Measurements from ENCODE around the gene NTRK1.

Gene NTRK1

GRCh38 chr1:156838972-156839371 lies 21.7 kb upstream of the NTRK1 start:
- no peak for DNase-seq (ENCODE audit: low read depth in 2 of 2)

- DNase-seq (ENCODE audit: low read depth in 2 of 2) = no peak
Measured at GRCh38 chr1:156839426-156840109, 21.1 kb upstream of the NTRK1 start.

- no peak for DNase-seq (ENCODE audit: low read depth in 2 of 2)
Measured at GRCh38 chr1:156840186-156840897, 20.3 kb upstream of the NTRK1 start.

GRCh38 chr1:156840898-156841279 lies 19.8 kb upstream of the NTRK1 start:
- no peak for DNase-seq (ENCODE audit: low read depth in 2 of 2)

GRCh38 chr1:156841295-156841855 lies 19.3 kb upstream of the NTRK1 start:
- no peak for DNase-seq (ENCODE audit: low read depth in 2 of 2)

GRCh38 chr1:156842618-156843300 lies 17.9 kb upstream of the NTRK1 start:
- no peak for DNase-seq (ENCODE audit: low read depth in 2 of 2)

GRCh38 chr1:156844102-156844501 lies 16.6 kb upstream of the NTRK1 start:
- no peak for DNase-seq (ENCODE audit: low read depth in 2 of 2)

- DNase-seq (ENCODE audit: low read depth in 2 of 2) = no peak
Measured at GRCh38 chr1:156844638-156845037, 16.0 kb upstream of the NTRK1 start.

GRCh38 chr1:156845055-156845952 lies 15.4 kb upstream of the NTRK1 start:
- DNase-seq (ENCODE audit: low read depth in 2 of 2) = no peak

GRCh38 chr1:156845953-156846545 lies 14.6 kb upstream of the NTRK1 start:
- no peak for DNase-seq (ENCODE audit: low read depth in 2 of 2)

- no peak for DNase-seq (ENCODE audit: low read depth in 2 of 2)
Measured at GRCh38 chr1:156846643-156847042, 14.0 kb upstream of the NTRK1 start.

GRCh38 chr1:156847591-156848460 lies 12.8 kb upstream of the NTRK1 start:
- DNase-seq (ENCODE audit: low read depth in 2 of 2) = no peak

GRCh38 chr1:156848461-156849150 lies 12.1 kb upstream of the NTRK1 start:
- peak; percentile 37 to 39 for DNase-seq (ENCODE audit: low read depth in 2 of 2)

GRCh38 chr1:156849151-156849496 lies 11.5 kb upstream of the NTRK1 start:
- no peak for DNase-seq (ENCODE audit: low read depth in 2 of 2)

GRCh38 chr1:156851779-156852417 lies 8.8 kb upstream of the NTRK1 start:
- DNase-seq (ENCODE audit: low read depth in 2 of 2) = no peak

GRCh38 chr1:156852418-156852874 lies 8.2 kb upstream of the NTRK1 start:
- no peak for DNase-seq (ENCODE audit: low read depth in 2 of 2)

- DNase-seq (ENCODE audit: low read depth in 2 of 2) = no peak
Measured at GRCh38 chr1:156853761-156854160, 6.9 kb upstream of the NTRK1 start.

GRCh38 chr1:156854634-156855033 lies 6.0 kb upstream of the NTRK1 start:
- no peak for DNase-seq (ENCODE audit: low read depth in 2 of 2)

GRCh38 chr1:156856282-156856785 lies 4.3 kb upstream of the NTRK1 start:
- DNase-seq (ENCODE audit: low read depth in 2 of 2) = no peak

All from stimulated activated CD8-positive, alpha-beta memory T cell treated with anti-CD3 and anti-CD28 coated beads, Interleukin-7, amount 100 ng/mL, for 1 hour (primary cell).